ENCODE measurements around the gene FAM107B.

The FAM107B gene

DNA sequence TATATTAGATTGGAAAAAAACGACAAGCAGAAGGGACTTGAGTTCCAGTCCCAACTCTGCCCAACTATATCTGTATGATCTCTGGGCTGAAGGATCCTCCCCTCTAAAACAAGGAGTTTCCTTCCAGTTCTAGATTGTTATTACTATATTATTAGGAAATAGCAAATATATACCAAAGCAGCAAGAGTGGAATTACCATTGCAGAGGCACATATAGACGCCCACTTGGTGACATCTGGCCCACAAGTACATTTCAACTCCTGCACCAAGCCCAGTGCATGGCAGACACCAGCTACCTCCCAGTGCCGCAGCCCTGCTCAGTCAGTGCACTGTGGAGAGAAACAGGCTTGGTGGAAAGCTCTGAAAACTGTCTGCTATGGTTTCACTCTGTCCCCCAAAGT, 201.9 kb downstream of the FAM107B start:
- DNase-seq = no peak

DNA sequence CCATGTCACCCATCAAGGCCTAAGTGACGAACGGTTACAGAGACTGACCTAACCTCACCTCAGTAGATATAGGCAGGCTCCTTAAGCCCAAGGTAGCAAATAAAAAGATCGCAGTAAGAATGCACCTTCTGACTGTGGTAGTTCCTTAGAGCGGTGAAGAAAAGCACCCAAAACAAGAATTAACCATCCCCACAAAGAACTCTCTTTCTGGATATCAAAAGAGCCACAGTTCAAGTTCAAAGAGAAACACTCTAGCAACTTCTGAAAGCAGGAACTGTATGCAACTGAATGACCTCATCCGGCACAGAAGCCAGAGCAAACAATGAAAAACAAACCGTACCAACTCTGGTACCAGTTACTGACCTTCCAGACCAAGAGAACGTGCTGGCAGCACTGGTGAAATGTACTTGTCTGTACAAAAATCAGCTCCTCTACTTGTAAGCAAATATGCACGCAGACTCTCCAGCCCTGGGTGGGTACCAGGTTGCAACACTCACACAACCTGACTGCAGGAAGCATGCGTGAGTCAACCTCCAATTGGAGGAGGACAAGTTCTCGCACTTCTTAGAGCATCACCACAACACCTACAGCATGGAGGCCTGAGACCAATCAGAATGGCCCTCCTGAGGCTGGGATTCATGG, 202.7 kb downstream of the FAM107B start:
- DNase-seq = peak in 1 of 2 donors; percentile 53

DNA sequence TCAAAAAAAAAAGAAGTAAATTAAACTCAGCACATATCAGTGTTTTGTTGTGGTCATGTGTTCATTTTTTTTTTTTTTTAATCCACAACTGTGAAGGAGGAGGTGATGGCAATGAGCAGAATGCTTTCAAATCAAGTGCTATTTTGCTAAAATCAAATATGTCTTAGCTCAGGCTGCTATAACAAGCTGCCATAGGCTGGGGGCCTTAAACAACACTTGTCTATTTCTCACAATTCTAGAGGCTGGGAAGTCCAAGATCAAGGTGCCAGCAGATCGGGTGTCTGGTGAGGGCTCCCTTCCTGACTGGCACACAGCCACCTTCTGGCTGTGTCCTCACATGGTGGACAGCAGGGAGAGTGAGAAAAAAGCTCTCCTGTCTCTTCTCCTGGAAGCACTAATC, 203.9 kb downstream of the FAM107B start:
- DNase-seq = no peak

DNA sequence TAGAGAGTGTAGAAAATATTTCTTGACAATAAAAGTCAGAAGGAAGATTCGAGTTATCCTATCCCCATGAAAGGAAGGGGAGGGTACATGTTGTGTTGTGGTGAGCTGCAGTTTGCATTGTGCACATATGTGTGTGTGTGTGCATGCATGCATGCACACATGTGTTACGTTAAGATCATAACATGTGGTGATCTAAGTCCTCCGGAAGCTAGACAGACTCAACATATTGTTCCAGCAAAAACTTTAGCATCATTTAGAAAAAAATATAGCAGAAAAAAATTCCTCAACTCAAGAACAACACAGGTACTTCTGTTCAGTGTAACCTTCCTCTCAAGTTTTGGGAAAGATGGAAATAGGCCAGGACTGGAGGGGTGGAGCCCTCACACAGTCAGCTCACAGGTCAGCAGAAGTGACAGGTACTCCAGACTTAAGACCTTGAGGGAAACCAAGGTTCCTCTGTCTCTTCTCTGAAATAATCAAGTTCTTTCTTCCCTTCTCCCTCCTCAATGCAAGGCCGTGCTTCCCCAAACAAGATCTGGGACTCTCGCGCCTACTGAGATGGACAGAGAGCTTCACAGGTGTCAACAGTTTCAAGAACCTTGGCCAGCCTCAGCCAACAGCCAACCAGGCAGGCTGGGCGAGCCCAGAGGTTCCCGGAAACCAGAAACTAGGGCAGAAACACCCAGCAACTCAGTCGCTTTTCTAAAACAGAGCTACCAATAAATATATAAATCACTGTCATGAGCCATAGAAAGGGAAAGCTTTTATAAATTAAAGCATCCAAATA, 205.2 kb downstream of the FAM107B start:
- DNase-seq = no peak

DNA sequence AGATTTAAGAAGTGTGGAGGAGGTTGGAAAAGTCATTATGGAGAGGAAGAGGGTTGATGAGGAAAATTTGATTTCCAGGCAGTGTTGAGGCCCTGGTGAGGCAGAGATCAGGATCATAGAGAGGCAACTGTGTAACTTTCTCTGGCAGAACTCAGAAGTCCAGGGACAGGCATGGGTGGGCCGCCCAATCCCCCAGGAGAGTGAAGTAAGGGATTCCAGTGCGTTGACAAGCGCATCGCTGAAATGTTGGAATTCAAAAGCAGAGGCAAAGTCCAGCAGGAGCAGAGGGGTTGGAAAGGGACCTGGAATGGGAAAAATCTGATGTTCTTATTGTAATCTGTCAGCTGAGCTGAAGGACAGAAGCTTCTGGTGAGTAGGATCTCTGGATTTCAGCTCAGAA, 207.3 kb downstream of the FAM107B start:
- no peak for DNase-seq

DNA sequence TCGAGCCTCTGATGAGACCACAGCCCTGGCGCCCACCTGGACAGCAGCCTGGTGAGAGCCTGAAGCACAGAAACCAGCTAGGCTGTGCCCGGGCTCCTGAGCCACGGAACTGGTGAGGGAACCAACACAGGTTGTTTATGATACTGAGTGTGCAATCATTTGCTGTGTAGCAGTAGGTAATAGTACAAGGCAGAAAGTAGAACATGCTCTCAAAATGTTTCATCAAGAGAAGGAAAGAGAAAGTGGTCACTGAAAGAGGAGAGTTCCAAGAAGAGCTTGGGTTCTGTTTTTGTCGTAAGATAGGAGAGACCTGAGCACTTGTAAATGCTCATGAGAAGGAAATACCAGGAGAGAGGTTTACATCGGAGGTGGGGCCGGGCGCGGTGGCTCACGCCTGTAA, 208.2 kb downstream of the FAM107B start:
- no peak for DNase-seq

DNA sequence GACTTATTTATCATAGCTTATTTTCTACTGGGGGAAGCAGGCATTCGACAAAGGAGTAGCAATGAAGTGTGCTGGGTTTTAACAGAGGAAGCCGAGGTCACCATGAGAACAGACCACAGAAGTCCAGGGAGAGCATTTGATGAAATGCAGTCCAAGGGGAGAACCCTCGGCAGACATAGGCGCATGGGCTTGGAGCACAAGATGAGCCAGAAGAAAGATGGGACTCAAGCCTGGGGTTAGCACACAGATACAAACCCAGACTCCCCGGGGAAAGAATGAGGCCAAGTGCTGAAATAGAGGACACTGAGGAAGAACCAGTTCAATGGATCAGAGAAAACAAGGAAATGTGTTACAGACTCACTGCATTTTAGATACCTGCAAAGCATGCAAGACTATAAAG, 209.5 kb downstream of the FAM107B start:
- DNase-seq = no peak

DNA sequence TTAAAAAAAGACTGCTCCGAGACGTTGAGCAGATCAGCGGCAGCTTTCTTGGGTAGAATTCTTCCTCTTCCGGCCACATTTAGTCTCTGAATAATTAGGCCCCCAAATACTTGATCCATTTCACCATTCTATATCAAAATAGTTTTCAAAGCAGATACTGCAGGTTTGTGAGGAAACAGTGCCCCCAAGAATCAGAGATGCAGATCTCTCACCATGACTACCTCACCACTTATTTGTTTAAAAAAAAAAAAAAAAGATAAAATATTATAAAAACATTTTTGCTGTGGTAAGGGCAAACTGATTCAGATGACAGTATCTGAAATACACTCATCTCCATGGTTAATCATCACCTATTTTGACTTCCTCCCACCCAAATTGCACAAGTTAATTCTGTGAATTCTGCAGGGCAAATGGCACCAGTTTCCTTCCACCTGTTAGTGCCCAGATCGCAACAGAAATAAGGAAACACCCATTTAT, 210.4 kb downstream of the FAM107B start:
- no peak for DNase-seq

DNA sequence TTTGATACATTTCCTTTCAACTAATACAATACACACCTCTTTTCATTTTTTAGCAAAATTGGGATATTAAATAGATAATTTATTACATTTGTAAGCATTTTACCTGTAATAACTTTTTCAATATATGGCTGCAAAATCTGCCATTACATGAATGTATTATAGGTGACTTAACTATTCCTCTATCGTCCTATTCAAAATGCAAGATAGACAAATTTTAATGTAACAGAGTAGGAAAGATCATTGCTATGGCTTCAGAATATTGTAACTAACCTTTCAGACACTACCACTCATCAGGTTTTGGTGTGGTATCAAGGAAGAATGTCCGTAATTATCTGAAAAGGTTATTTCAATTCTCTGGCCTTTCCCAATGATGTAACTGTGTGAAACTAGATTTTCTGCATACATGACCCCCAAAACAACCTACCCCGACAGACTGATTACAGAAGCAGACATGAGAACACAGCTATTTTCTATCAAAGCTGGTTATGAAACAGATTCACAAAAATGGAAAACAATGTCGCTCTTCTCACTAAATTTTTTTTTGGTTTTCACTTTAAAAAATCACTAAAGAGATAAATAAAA, 211.2 kb downstream of the FAM107B start:
- no peak for DNase-seq

DNA sequence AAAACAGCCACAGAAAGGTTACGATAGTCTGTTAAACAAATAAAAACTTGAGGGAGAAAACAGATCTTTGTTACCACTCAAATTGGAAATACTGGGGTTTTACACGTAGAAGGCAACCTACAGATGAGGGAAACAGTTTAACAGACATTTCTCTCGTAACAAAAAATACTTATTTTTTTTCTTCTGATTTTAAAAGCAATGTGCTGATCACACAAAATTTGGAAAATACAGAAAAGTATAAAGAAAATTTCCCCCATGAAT, 211.7 kb downstream of the FAM107B start:
- no peak for DNase-seq

DNA sequence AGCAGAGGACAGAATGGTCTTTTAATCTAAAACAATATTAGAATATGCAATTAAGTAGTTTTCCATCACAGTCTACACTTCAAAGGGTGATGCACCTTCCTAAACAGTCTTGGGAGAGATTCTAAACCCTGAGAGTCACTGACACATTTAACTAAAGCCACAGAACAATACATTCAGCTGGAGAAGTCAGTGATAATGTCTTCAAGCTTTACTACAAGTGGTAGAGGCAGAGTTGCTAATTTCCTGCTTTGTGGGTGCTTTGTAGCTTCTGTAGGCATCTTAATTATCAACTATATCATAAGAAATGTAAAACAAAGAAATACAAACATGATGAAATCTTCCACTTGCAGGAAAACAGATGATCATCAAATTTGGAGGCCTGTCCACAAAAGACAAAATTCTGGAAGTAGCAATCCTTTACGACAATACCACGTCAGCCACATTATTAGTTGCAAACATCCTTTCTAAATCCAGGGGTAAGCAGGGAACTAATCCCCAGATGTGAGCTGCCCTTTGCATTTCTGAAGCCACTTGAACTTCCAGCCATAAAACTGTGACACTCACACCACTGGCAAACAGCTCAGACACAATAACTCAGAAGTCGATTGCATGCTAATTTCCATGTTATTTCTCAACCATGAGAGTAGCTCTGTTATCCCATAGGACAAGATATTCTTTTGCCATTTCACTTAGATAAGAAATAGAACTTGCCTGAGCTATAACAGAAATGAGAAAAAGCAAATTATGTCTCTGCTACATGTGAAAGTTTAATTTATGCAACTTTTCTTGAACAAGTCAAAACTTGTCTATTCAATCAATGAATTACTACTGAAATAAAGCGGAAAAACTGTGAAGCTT, 212.2 kb downstream of the FAM107B start:
- DNase-seq = no peak

DNA sequence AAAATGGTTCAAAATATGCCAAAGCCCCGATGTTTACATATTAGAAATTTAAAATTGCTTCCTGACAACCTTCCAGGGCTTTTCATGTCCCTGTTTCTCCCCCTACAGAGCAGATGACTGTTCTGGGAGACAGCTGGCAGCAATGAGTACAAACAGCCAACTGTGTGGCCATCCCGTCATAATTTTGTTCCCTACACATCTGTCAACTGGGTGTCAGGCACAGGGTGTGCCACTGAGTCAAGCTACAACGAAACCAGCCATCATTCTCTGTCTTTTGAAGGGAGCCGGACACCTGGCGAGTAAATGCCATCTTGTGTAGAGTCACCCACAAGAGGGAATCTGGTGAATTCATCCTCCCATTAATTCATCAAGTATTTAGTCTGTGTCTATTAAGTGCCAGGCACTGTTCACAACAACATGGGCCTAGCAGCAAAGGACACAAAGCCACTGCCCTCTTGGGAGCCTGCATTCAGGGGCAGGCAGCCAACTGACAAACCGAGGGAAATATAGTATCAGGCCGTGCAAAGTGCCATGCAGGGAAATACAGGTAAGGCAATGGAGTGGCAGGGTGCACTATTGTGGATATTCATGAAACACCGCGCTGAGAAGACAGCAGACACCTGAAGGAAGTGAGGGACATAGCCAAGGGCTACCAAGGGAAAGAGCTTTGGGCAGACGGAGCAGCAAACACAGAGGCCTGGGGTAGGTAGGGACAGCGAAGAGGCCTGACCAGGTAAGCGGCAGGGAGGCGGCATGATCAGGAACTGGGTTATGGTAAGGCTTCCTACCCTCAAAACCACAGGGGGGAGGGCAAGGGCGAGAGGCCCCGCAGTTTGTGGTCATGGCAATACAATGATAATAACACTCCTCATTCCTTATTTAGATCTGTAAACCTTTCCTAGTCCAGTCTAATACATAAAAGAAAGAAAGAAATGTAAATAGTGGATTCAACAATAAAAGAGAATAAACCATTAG, 213.6 kb downstream of the FAM107B start:
- no peak for DNase-seq

DNA sequence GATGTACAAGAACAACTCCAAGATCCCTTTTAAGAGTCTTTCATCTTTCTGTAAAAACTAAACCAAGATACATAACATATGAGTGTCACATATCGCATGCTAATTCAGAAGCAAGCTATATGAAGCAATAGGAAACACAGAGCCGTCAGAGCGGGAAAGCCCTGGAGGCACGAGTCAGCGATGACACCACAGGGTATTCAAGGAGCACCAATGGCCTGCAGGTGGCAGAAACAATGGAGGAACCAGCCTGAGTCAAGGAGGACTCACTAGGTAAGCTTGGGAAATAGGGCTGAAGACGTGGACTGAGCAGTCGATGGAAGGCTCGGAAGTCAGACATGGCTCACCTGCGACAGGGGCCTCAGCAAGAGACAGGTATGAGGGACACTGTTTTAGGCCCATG, 214.4 kb downstream of the FAM107B start:
- DNase-seq = peak; percentile 60 to 65

DNA sequence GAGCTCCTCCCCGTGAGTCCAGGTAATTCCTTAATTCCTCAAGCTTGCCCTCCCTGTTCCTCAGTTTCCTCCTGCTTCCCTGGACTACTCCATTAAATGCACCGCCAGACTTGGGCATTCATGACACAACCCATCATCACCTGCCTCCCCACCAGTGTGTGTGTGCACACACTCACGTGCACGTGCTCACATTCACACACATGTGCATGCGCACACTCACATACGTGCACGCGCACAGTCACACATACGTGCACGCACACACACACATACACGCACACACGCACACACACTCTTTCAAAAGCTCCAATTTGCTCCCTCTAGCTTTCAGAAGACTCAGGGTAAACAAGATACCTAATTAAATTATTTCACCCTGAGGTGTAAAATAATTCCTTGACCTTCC, 216.7 kb downstream of the FAM107B start:
- no peak for DNase-seq

DNA sequence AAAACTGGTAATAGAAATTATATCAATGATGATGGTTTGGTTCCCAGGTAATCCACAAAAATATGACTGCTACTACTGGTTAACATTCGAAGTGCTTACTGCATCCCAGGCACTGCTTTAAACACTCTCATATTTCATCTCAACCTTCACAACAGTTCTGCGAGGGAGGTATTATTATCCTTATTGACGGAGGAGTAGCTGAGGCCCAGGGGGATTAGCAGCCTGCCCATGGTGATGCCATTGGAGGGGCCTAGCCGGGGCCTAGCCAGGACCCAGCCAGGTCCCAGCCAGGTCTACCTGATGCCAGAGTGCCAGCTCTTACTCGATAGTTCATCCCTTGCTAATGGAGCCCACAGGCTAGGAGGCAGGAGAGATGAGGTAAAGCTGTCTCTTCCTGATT, 217.1 kb downstream of the FAM107B start:
- DNase-seq = no peak

DNA sequence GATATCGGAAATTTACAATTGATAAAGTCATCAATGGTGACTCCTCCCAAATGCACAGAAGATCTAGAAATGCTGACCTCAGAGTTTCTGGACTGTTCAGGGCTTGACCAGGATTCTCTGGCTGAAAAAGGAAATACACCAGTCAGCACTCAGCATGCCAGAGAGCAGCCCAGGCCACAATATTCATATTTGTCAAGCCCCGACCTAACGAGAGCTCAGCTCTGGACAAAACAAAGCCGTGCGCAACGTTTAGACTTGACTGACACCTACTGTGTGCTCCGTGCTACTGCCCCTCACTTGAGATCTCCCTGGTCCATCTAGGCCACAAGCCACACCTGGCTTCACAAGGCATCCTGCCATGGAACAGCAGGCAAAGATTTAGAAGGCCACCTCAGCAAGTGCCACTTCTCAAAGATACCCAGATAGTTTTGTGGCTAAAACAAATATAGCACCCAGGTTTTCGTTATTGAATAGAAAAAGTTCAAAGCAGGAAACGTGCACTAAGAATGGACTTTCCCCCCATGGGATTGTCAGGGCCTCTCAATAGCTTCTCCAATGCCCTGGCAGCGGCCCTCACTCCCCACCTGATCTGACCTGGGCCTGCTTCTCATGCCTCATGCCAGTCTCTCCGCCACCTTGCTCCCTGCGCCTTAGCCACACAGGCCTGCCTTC, 218.3 kb downstream of the FAM107B start:
- DNase-seq = no peak

DNA sequence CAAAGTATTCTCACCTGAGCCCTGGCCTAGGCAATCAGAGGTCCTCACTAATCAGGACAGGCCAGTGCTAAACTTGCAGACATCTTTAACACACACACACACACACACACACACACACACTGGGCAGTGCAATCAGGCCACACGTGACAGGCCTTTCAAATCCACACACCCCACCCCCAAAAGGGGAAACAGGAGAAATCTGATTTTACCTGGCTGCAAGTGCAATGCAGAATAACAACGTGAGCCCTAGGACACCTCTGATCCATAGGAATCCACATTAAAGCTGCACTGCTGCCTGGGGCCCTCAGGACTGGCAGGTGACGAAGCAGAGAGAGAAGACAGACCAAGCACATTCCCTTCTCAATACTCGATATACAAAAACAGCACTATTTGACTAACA, 218.9 kb downstream of the FAM107B start:
- DNase-seq = no peak

DNA sequence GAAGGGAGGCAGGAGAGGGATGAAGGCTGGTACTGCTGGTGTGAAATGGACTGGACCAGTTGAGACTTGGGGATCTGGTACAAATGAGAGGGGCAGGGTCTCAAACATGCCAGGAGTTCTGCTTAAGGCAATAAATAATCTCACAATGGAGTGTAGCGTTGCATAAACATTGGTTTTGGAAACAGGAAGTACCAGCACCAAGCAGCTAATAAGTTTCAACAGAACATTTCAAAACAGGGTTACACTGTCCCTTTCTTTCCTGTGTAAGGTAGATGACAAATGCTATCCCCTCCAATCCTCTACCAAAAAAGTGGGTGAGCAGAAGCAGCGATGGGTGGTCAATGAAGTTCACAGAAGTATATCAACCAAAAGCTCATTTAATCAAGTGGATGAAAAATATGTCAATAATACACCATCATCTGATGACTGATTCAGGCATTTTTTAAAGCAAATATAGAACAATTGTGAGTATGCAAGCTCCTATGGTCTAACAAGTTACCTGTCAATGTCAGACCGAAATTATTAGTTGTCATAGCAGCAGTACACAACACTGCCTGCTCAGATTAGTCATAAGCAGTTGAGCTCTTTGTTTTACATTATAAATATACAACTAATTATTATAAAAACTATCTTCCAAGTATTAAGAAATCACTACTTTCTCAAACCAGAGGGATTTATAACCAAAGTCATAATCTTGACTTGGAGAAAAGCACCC, 220.0 kb downstream of the FAM107B start:
- no peak for DNase-seq

DNA sequence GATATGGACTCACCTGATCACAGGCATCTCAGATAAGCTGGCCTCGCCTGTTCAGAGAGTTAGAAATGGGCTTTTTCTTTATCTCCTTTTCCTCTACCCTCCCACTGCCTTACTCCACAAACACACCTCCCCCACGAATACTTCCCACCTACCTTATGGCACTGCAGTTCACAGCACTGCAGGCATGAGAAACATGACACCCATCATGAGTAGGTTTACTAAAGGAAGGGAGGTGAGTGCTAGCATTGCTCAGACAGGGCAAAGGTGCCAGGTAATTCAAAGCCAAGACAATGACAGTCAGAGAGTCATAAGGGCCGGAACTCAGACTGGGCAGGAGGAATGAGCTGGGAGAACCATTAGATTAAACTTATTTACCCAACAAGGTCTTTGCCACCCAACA, 220.6 kb downstream of the FAM107B start:
- DNase-seq = no peak

DNA sequence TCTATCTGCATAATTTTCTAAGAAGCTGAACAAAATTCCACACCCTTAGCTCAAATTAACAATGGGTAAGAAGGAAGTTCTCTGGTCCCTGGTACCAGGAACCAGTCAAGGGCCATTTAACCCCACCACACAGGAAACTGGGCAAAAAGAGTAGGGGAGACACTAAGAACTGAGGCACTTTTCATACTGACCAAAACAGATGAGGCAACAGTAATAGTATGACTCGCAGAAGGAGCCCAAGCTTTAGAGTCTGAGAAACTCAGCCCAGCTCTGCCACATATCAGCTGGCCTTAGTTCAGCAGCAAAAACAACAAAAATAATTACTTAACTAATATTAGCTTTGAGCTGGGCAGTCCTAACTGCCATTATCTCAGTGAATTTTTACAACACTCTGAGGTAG, 221.2 kb downstream of the FAM107B start:
- no peak for DNase-seq

DNA sequence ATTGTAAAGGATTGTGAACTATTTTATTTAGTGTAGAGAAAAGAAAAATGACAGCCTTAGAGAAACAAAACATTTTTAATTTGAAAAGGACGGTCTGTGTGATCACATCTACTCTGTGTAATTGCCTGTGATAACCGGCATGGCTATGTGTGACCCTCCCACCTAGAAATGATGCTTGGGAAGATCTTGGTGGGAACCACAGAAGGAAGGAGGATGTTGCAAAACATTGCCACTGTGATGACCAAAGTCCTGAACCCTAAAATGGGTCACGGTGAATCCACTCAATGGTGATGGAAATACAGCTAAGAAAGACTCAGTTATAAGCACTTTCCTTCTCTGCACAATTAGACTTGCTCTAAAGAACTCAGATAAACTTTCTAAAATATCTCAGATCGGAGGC, 222.7 kb downstream of the FAM107B start:
- DNase-seq = no peak
